Measurements from ENCODE around the gene EXOC5.

The EXOC5 gene

GRCh38 chr14:57268161-57269069 is at the start of gene EXOC5, which contains the start of gene AP5M1:
Gene EXOC5 (minus strand): TSS chr14:57268905. CDS start chr14:57268648, 257 bp downstream.
Gene AP5M1 (plus strand): TSS chr14:57268971. CDS start chr14:57269315, 344 bp downstream.
- Histone ChIP-seq H3F3A (ENCODE audit: control insufficient read depth, insufficient read depth) (peaks cover 5% of the 10 kb centered on the region), H3K79me2 (ENCODE audit: control insufficient read depth, low read length) (peaks cover 93% of the 10 kb centered on the region), H3K36me3 (ENCODE audit: control insufficient read depth, low read length) (peaks cover 24% of the 10 kb centered on the region), H3K4me1 (ENCODE audit: control insufficient read depth, low read length) (peaks cover 36% of the 10 kb centered on the region), H3K4me3 (ENCODE audit: low read length) (peak within 1 kb of the TSS; percentile 95), H4K20me1 (ENCODE audit: control insufficient read depth, insufficient read depth, low read depth, low read length) (peaks cover 15% of the 10 kb centered on the region; the same call in 1 of the 2 replicates), H3K4me2 (ENCODE audit: low read length) (peak within 1 kb of the TSS; percentile 73), H3K27me3 (ENCODE audit: control insufficient read depth, low read length) (no peaks in the 10 kb centered on the region), H3K9me2 (replicated peaks; ENCODE audit: control insufficient read depth, low read length) (no peaks in the 10 kb centered on the region), H3K27ac (ENCODE audit: low read depth, low read length) (peak within 1 kb of the TSS; percentile 87), H3K9me3 (ENCODE audit: control insufficient read depth, insufficient read depth, low read length) (no peaks in the 10 kb centered on the region)
- no peak for TF ChIP-seq CTCF (IDR thresholded peaks at IDR 0.05; ENCODE audit: low read depth, low read length, poor library complexity, severe bottlenecking)

GRCh38 chr14:57317248-57317833 is 48.6 kb upstream of the EXOC5 start:
- Histone ChIP-seq H3K9me2 (replicated peaks; ENCODE audit: control insufficient read depth, low read length) (no peaks in the 10 kb centered on the region), H3K36me3 (ENCODE audit: control insufficient read depth, low read length) (no peaks in the 10 kb centered on the region), H3K4me2 (ENCODE audit: low read length) (no peak overlapping the region), H3K27me3 (ENCODE audit: control insufficient read depth, low read length) (peaks cover 13% of the 10 kb centered on the region), H4K20me1 (ENCODE audit: control insufficient read depth, insufficient read depth, low read depth, low read length) (no peaks in the 10 kb centered on the region), H3K27ac (ENCODE audit: low read depth, low read length) (no peak overlapping the region), H3K4me1 (ENCODE audit: control insufficient read depth, low read length) (no peaks in the 10 kb centered on the region), H3K9me3 (ENCODE audit: control insufficient read depth, insufficient read depth, low read length) (no peaks in the 10 kb centered on the region), H3K79me2 (ENCODE audit: control insufficient read depth, low read length) (no peaks in the 10 kb centered on the region), H3F3A (ENCODE audit: control insufficient read depth, insufficient read depth) (no peaks in the 10 kb centered on the region), H3K4me3 (ENCODE audit: low read length) (no peak overlapping the region)
- TF ChIP-seq EZH2phosphoT487 (IDR thresholded peaks at IDR 0.05; ENCODE audit: borderline replicate concordance, low read length): no peak
- peak; percentile 78 for TF ChIP-seq CTCF (IDR thresholded peaks at IDR 0.05; ENCODE audit: low read depth, low read length, poor library complexity, severe bottlenecking)

GRCh38 chr14:57314396-57315089 is 45.8 kb upstream of the EXOC5 start:
- Histone ChIP-seq H3F3A (ENCODE audit: control insufficient read depth, insufficient read depth) (no peaks in the 10 kb centered on the region), H3K36me3 (ENCODE audit: control insufficient read depth, low read length) (no peaks in the 10 kb centered on the region), H4K20me1 (ENCODE audit: control insufficient read depth, insufficient read depth, low read depth, low read length) (no peaks in the 10 kb centered on the region), H3K4me3 (ENCODE audit: low read length) (no peak overlapping the region), H3K4me2 (ENCODE audit: low read length) (no peak overlapping the region), H3K9me2 (replicated peaks; ENCODE audit: control insufficient read depth, low read length) (no peaks in the 10 kb centered on the region), H3K27me3 (ENCODE audit: control insufficient read depth, low read length) (peaks cover 4% of the 10 kb centered on the region), H3K79me2 (ENCODE audit: control insufficient read depth, low read length) (no peaks in the 10 kb centered on the region), H3K9me3 (ENCODE audit: control insufficient read depth, insufficient read depth, low read length) (no peaks in the 10 kb centered on the region), H3K27ac (ENCODE audit: low read depth, low read length) (no peak overlapping the region), H3K4me1 (ENCODE audit: control insufficient read depth, low read length) (no peaks in the 10 kb centered on the region)
- TF ChIP-seq EZH2phosphoT487 (IDR thresholded peaks at IDR 0.05; ENCODE audit: borderline replicate concordance, low read length) (no peak), CTCF (IDR thresholded peaks at IDR 0.05; ENCODE audit: low read depth, low read length, poor library complexity, severe bottlenecking) (no peak)
